Mesothelial cell of epicardium (in vitro differentiated cells): ENCODE measurements around the gene SCAMP2. TPM values are rescaled to one million over a fixed set of nuclear protein-coding genes. Genes with fewer than 3 reads are reported as not detected.

ENCODE experiments used
- DNase-seq, 2 experiments: peaks; one replicate each; pipeline ENCODE4 v3.0.0; 2021; ENCODE audit warnings: low spot score in 2 of 2; ENCODE audit not compliant: unreplicated experiment in 2 of 2
- H3K27ac Mint-ChIP-seq: 2 replicates; pipeline ENCODE4 v1.8.0; 2021; ENCODE audit warnings: mixed read lengths
- H3K27me3 Mint-ChIP-seq: 2 replicates; pipeline ENCODE4 v1.8.0; 2021; ENCODE audit warnings: low read depth, mixed read lengths
- H3K36me3 Mint-ChIP-seq: 2 replicates; pipeline ENCODE4 v1.8.0; 2021; ENCODE audit warnings: mixed read lengths
- H3K4me1 Mint-ChIP-seq: 2 replicates; pipeline ENCODE4 v1.8.0; 2021; ENCODE audit warnings: mixed read lengths
- H3K4me3 Mint-ChIP-seq: 2 replicates; pipeline ENCODE4 v1.8.0; 2021; ENCODE audit warnings: mild to moderate bottlenecking, moderate library complexity, mixed read lengths
- H3K9me3 Mint-ChIP-seq: 2 replicates; pipeline ENCODE4 v1.8.0; 2021; ENCODE audit warnings: mixed read lengths
- CTCF ChIP-seq: fragments of 200-600 bp; sonication (generic); IDR thresholded peaks from one replicate; pipeline ENCODE4 v1.5.0; 2021; ENCODE audit warnings: antibody characterized with exemption; ENCODE audit not compliant: unreplicated experiment
- total RNA-seq: library from RNA; stranded (reverse); gene quantifications from 3 replicates; pipeline ENCODE4 v1.2.1, GENCODE V29; 2021

The SCAMP2 gene
- total RNA-seq, 1 donor from 2014 or later = 45.6 TPM

GRCh38 chr15:74830868-74831267 lies 42.3 kb downstream of the SCAMP2 start:
- Mint-ChIP-seq H3K4me3 (no peak overlapping the region), H3K9me3 (no peaks in the 10 kb centered on the region), H3K4me1 (peaks cover 2% of the 10 kb centered on the region), H3K36me3 (no peaks in the 10 kb centered on the region), H3K27me3 (peaks cover 48% of the 10 kb centered on the region), H3K27ac (no peak overlapping the region)
- no peak for TF ChIP-seq CTCF
- no peak for DNase-seq

DNA sequence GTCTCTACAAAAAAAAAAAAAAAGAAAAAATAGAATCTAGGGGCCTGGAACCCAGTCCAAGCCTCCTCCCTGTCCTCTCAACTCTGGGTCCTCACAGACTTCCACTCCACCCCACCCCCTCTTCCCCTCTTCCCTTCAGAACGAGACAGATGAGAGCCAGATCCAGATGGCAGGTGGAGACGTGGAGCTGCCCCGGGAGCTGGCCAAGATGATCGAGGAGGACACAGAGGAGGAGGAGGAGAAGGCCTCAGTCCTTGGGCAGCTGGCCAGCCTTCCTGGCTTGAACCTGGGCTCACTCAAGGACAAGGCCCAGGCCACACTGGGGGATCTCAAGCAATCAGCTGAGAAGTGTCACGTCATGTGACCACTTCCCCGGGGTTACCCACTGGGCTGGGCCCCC lies 43.2 kb downstream of the SCAMP2 start:
- H3K4me3 Mint-ChIP-seq = no peak overlapping the region
- peaks cover 56% of the 10 kb centered on the region for H3K27me3 Mint-ChIP-seq
- no peaks in the 10 kb centered on the region for H3K9me3 Mint-ChIP-seq
- peaks cover 2% of the 10 kb centered on the region for H3K4me1 Mint-ChIP-seq
- H3K27ac Mint-ChIP-seq = no peak overlapping the region
- no peak for DNase-seq
- H3K36me3 Mint-ChIP-seq = no peaks in the 10 kb centered on the region
- no peak for TF ChIP-seq CTCF

DNA sequence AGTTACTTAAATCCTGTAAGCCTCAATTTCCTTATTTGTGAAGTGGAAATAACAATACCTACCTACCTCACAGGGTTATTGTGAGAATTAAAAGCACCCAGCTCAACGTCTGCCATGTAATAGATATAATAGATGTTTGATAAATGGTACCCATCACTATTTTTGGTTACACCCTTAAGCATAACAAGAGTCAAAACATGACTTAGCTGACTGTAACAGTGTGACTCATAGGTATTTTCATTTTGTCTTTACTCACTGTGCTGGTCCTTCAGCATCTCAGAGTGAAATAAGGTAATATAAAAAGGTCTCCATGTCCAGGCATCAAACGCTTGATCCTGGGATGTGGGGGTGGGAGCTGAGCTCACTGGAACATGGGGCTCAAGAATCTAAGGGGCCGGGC lies 43.7 kb downstream of the SCAMP2 start:
- H3K4me3 Mint-ChIP-seq = no peak overlapping the region
- H3K27ac Mint-ChIP-seq = no peak overlapping the region
- peaks cover 2% of the 10 kb centered on the region for H3K4me1 Mint-ChIP-seq
- H3K36me3 Mint-ChIP-seq = no peaks in the 10 kb centered on the region
- peaks cover 61% of the 10 kb centered on the region for H3K27me3 Mint-ChIP-seq
- no peak for DNase-seq
- no peaks in the 10 kb centered on the region for H3K9me3 Mint-ChIP-seq
- TF ChIP-seq CTCF = no peak

GRCh38 chr15:74828835-74829234 lies 44.3 kb downstream of the SCAMP2 start:
- TF ChIP-seq CTCF = no peak
- Mint-ChIP-seq H3K4me3 (no peak overlapping the region), H3K27ac (no peak overlapping the region), H3K9me3 (no peaks in the 10 kb centered on the region), H3K27me3 (peaks cover 68% of the 10 kb centered on the region), H3K36me3 (no peaks in the 10 kb centered on the region), H3K4me1 (peaks cover 2% of the 10 kb centered on the region)
- no peak for DNase-seq

DNA sequence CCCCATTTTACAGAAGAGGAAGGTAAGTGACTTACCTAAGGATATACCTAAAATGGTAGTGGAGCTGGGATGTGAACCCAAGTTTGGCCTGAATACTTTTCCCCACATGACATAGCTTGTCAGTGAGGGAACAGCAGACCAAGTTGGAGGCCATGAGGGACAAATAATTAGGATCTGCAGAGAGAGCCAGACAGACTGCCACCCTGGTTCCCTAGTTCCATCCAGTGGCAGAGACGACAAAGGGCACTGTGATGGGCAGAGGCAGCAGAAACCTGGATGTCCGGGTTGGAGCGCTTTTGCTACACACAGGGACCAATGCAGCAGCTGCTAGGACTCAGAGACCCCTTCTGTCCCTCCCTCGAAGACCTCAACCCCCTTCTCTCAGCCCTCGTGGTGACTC lies 45.6 kb downstream of the SCAMP2 start:
- Mint-ChIP-seq H3K4me3 (no peak overlapping the region), H3K36me3 (no peaks in the 10 kb centered on the region), H3K4me1 (peaks cover 2% of the 10 kb centered on the region), H3K9me3 (no peaks in the 10 kb centered on the region), H3K27me3 (peaks cover 80% of the 10 kb centered on the region), H3K27ac (no peak overlapping the region)
- no peak for TF ChIP-seq CTCF
- DNase-seq = no peak

- H3K36me3 Mint-ChIP-seq = no peaks in the 10 kb centered on the region
- H3K9me3 Mint-ChIP-seq = no peaks in the 10 kb centered on the region
- peaks cover 2% of the 10 kb centered on the region for H3K4me1 Mint-ChIP-seq
- H3K4me3 Mint-ChIP-seq = no peak overlapping the region
- no peak for TF ChIP-seq CTCF
- no peak for DNase-seq
- peaks cover 83% of the 10 kb centered on the region for H3K27me3 Mint-ChIP-seq
- no peak overlapping the region for H3K27ac Mint-ChIP-seq
Observed at GRCh38 chr15:74826921-74827320, 46.2 kb downstream of the SCAMP2 start.
